Stimulated activated naive CD8-positive, alpha-beta T cell treated with anti-CD3 and anti-CD28 coated beads, Interleukin-15, Interleukin-2, amounts not matched to agents 100 ng/mL and 50 ng/mL, for 24 hours (primary cell): Measurements from ENCODE around the gene PHLPP1.

Source experiments
- H3K27ac Mint-ChIP-seq: one replicate; pipeline ENCODE4 v1.8.0; 2021; ENCODE audit warnings: mild to moderate bottlenecking, mixed read lengths
- H3K27me3 Mint-ChIP-seq: one replicate; pipeline ENCODE4 v1.8.0; 2021; ENCODE audit warnings: mixed read lengths
- H3K36me3 Mint-ChIP-seq: one replicate; pipeline ENCODE4 v1.8.0; 2021; ENCODE audit warnings: low read depth, mixed read lengths
- H3K4me1 Mint-ChIP-seq: one replicate; pipeline ENCODE4 v1.8.0; 2021; ENCODE audit warnings: low read depth, mixed read lengths
- H3K4me3 Mint-ChIP-seq: one replicate; pipeline ENCODE4 v1.8.0; 2021; ENCODE audit warnings: mild to moderate bottlenecking, mixed read lengths
- H3K9me3 Mint-ChIP-seq: one replicate; pipeline ENCODE4 v1.8.0; 2021; ENCODE audit warnings: mixed read lengths

PHLPP1 gene

DNA sequence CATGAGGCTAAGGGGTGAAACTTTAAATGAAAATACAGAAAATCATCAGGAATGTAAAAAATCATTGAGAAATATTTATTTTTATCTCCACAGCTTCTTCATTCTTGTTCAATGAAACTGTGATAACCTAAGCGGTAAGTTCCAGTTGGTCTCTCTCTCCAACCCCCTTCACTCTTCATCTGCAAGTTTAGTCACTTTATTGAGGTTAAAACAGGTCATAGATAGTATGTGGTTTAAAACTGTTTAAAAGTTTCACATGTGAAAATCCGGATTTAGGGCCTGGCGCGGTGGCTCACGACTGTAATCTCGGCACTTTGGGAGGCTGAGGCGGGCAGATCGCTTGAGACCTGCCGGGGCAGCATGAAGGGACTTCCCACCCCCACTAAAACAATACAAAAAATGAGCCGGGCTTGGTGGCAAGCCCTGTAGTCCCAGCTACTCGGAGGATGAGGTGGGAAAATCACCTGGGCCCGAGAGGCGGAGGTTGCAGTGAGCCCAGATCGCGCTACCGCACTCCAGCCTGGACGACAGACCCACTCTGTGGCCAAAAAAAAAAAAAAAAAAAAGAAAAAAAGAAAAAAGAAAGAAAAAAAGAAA is 1.6 kb upstream of the PHLPP1 start:
- Mint-ChIP-seq H3K9me3 (no peaks in the 10 kb centered on the region), H3K36me3 (no peaks in the 10 kb centered on the region), H3K4me3 (no peak overlapping the region), H3K4me1 (peaks cover 25% of the 10 kb centered on the region), H3K27me3 (no peaks in the 10 kb centered on the region), H3K27ac (no peak overlapping the region)

GRCh38 chr18:62714671-62715435 is 488 bp upstream of the PHLPP1 start:
- Mint-ChIP-seq H3K27ac (peak overlapping the region; percentile 79), H3K4me1 (peaks cover 36% of the 10 kb centered on the region), H3K9me3 (no peaks in the 10 kb centered on the region), H3K27me3 (no peaks in the 10 kb centered on the region), H3K4me3 (peak overlapping the region; percentile 81), H3K36me3 (no peaks in the 10 kb centered on the region)

DNA sequence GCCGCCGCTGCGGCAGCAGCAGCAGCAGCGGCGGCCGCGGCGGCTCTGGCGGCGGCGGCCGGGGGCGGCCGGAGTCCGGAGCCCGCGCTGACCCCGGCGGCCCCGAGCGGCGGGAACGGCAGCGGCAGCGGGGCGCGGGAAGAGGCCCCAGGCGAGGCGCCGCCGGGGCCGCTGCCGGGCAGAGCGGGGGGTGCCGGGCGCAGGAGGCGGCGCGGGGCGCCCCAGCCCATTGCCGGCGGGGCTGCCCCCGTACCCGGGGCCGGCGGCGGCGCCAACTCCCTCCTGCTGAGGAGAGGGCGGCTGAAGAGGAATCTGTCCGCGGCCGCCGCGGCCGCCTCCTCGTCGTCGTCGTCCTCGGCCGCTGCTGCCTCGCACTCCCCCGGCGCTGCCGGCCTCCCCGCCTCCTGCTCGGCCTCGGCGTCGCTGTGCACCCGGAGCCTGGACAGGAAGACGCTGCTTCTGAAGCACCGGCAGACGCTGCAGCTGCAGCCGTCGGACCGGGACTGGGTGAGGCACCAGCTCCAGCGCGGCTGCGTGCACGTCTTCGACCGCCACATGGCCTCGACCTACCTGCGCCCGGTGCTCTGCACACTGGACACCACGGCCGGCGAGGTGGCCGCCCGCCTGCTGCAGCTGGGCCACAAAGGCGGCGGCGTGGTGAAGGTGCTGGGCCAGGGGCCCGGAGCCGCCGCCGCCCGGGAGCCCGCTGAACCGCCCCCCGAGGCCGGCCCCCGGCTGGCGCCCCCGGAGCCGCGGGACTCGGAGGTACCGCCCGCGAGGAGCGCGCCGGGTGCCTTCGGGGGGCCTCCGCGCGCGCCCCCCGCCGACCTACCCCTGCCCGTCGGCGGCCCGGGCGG is 646 bp downstream of the PHLPP1 start:
- H3K4me1 Mint-ChIP-seq = peaks cover 46% of the 10 kb centered on the region
- no peaks in the 10 kb centered on the region for H3K36me3 Mint-ChIP-seq
- no peak overlapping the region for H3K27ac Mint-ChIP-seq
- peak overlapping the region; percentile 85 for H3K4me3 Mint-ChIP-seq
- no peaks in the 10 kb centered on the region for H3K9me3 Mint-ChIP-seq
- no peaks in the 10 kb centered on the region for H3K27me3 Mint-ChIP-seq

DNA sequence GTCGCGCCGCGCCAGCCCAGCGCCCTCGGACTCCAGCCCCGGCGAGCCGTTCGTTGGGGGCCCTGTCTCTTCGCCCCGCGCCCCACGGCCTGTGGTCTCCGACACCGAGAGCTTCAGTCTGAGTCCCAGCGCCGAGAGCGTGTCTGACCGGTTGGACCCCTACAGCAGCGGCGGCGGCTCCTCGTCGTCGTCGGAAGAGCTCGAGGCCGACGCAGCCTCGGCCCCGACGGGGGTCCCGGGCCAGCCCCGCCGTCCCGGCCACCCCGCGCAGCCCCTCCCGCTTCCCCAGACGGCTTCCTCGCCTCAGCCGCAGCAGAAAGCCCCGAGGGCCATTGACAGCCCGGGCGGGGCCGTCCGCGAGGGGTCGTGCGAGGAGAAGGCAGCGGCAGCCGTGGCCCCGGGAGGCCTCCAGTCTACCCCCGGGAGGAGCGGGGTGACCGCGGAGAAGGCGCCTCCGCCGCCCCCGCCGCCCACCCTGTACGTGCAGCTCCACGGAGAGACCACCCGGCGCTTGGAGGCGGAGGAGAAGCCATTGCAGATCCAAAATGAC is 1.4 kb downstream of the PHLPP1 start:
- Mint-ChIP-seq H3K27me3 (no peaks in the 10 kb centered on the region), H3K36me3 (no peaks in the 10 kb centered on the region), H3K27ac (peak overlapping the region; percentile 96), H3K4me3 (peak overlapping the region; percentile 85), H3K4me1 (peaks cover 53% of the 10 kb centered on the region), H3K9me3 (no peaks in the 10 kb centered on the region)

DNA sequence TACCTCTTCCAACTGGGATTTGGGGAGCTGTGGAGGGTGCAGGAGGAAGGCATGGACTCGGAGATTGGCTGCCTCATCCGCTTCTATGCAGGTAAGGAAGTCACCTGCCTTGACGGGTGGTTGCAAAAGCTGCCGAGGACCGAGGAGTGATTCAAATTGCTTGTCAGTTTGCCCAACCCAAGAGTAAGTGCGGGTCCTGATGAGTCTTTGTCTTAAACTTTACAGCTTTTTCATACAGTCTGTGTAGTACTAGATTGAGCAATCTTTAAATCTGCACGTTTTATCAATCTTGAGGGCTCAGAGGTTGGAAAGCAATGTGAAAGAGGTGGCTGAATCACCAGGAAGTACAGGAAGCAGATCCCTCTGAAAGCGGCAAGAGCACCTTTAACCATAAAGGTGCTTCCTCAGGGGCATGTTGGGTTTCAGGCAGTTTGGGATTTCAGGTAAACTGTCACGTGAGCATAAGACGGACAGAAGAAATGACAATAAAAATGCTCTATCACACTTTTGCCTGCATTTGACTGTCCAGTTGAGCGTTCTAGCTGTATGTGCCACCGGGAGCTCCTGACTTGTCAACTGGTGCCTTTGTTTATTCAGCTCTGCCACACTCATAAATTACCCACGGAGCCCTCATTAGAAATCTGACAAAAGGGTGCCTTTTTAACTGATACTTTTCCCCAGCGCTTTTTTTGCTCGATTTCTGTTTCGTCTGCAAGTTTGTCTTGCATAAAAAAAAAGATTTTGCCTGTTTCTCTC is 2.0 kb downstream of the PHLPP1 start:
- peaks cover 55% of the 10 kb centered on the region for H3K4me1 Mint-ChIP-seq
- no peaks in the 10 kb centered on the region for H3K36me3 Mint-ChIP-seq
- no peaks in the 10 kb centered on the region for H3K9me3 Mint-ChIP-seq
- peak overlapping the region; percentile 96 for H3K27ac Mint-ChIP-seq
- peak overlapping the region; percentile 85 for H3K4me3 Mint-ChIP-seq
- H3K27me3 Mint-ChIP-seq = no peaks in the 10 kb centered on the region

GRCh38 chr18:62717925-62718800 is 2.8 kb downstream of the PHLPP1 start:
- no peaks in the 10 kb centered on the region for H3K9me3 Mint-ChIP-seq
- peaks cover 55% of the 10 kb centered on the region for H3K4me1 Mint-ChIP-seq
- peak overlapping the region; percentile 96 for H3K27ac Mint-ChIP-seq
- H3K4me3 Mint-ChIP-seq = peak overlapping the region; percentile 85
- no peaks in the 10 kb centered on the region for H3K27me3 Mint-ChIP-seq
- H3K36me3 Mint-ChIP-seq = no peaks in the 10 kb centered on the region

GRCh38 chr18:62720048-62720447 is 4.7 kb downstream of the PHLPP1 start:
- no peak overlapping the region for H3K27ac Mint-ChIP-seq
- H3K36me3 Mint-ChIP-seq = no peaks in the 10 kb centered on the region

DNA sequence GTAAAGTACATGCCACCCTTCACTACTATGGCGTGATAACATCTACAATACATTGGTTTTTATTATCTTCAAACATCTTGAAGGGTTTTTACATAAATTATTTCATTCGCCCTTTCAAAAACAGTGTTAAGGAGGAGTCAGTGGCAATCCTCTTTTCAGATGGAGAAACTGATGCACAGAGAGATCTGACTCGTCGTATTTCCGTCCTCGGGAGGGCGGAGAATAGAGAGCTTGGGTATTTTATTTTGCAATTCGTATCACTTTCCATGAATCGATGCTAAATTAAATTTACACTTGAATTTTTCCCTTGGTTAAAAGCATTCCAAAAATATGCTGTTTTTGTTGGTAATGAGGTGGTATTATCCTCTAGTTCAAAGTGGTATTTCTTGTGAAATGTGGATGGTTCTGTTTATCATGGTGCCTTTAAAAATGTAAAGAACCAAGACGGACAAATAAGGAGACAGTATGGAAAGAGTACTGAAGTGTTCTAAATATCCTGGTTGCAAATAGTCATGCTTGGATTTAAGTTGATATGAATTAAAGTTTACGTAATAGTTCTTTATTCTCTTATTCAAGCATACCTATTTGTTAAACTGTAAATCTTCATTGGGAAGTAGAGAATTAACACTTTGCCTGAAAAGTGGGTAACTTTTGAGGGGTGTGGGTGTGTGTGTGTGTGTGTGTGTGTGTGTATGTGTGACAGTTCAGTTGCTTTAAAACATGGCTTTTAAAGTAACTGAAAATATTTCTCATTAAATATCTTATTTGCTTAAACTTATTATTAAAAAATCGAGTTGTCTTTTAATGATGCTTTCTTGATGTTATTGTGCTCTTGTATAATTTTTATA is 5.6 kb downstream of the PHLPP1 start:
- Mint-ChIP-seq H3K27ac (no peak overlapping the region), H3K36me3 (no peaks in the 10 kb centered on the region), H3K4me3 (peak overlapping the region; percentile 51), H3K4me1 (peaks cover 53% of the 10 kb centered on the region), H3K27me3 (peaks cover 4% of the 10 kb centered on the region), H3K9me3 (no peaks in the 10 kb centered on the region)

More at GRCh38 chr18:62720048-62720447, 4.7 kb downstream of the PHLPP1 start:
- Mint-ChIP-seq H3K4me3 (no peak overlapping the region), H3K9me3 (no peaks in the 10 kb centered on the region), H3K4me1 (peaks cover 53% of the 10 kb centered on the region), H3K27me3 (peaks cover 4% of the 10 kb centered on the region)

- Mint-ChIP-seq H3K36me3 (no peaks in the 10 kb centered on the region), H3K9me3 (no peaks in the 10 kb centered on the region), H3K4me1 (peaks cover 51% of the 10 kb centered on the region), H3K27me3 (peaks cover 4% of the 10 kb centered on the region), H3K4me3 (no peak overlapping the region), H3K27ac (no peak overlapping the region)
Observed at GRCh38 chr18:62721839-62722795, 6.8 kb downstream of the PHLPP1 start.

DNA sequence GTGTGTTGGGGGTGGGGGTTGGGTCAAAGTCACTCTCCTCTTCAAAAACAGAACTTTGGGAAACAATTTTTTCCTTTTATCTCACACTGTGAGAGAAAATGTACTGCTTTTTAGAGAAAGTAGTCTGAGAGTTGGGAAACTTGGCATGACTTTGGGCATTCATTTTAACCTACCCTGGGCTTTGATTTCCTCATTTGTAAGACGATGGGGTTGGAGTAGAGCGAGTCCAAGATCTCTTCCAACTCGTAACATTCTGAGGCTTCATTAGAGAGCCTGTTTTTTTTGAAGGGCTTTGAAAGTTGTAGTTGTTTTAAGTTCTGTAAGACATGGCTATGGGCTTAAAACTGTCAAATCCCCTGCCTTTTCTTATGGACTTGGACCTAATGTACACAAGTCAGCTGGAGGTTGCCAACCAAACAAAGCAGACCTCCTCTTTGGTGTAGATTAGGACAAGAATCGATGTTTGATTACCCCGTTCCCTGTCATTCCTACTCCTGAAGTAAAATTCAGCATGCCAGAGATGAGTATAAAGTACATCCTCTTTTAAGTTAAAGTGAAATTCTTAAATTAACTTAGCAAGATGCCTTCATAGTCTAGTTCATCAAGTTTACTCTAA is 8.4 kb downstream of the PHLPP1 start:
- Mint-ChIP-seq H3K27ac (no peak overlapping the region), H3K4me1 (peaks cover 35% of the 10 kb centered on the region), H3K27me3 (peaks cover 4% of the 10 kb centered on the region), H3K36me3 (no peaks in the 10 kb centered on the region), H3K9me3 (no peaks in the 10 kb centered on the region), H3K4me3 (no peak overlapping the region)

GRCh38 chr18:62725896-62726295 is 10.6 kb downstream of the PHLPP1 start:
- Mint-ChIP-seq H3K9me3 (no peaks in the 10 kb centered on the region), H3K4me3 (no peak overlapping the region), H3K36me3 (no peaks in the 10 kb centered on the region), H3K27me3 (peaks cover 4% of the 10 kb centered on the region), H3K4me1 (peaks cover 20% of the 10 kb centered on the region), H3K27ac (no peak overlapping the region)

DNA sequence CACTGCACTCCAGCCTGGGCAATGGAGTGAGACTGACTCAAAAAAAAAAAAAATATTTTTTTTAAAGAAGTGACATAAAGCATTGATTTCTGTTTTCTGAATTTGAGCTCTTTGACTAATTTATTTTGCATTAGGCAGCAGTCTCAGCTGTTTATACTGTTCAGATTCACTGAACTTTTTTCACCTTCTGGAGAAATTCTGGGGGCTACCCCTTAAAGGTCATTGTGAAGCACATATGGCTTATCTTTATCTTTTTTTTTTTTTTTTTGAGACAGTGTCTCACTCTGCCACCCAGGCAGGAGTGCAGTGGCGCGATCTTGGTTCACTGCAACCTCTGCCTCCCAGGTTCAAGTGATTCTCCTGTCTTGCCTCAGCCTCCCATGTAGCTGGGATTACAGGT is 12.9 kb downstream of the PHLPP1 start:
- Mint-ChIP-seq H3K4me1 (peaks cover 10% of the 10 kb centered on the region), H3K36me3 (peaks cover 16% of the 10 kb centered on the region), H3K27me3 (peaks cover 4% of the 10 kb centered on the region), H3K9me3 (peaks cover 4% of the 10 kb centered on the region), H3K4me3 (no peak overlapping the region), H3K27ac (no peak overlapping the region)
